A549 (cell line): Measurements from ENCODE around the gene ABHD11. TPM values are rescaled to one million over a fixed set of nuclear protein-coding genes. Genes with fewer than 3 reads are reported as not detected.

Experiments
- ATAC-seq, 2 experiments: fragments of 200-7000 bp in 1 of 2; fragments of >200 bp in 1 of 2; cut with Nextera tagmentation in 1 of 2; cut with Tn5 transposase in 1 of 2; 3 replicates each; pipeline versions ENCODE4 v1.8.0 to v1.9.1; 2018 to 2020; ENCODE audit warnings: mild to moderate bottlenecking in 1 of 2, moderate library complexity in 1 of 2
- CTCF ChIA-PET: fragments of 300-600 bp; sonication (Branson Sonifier 250); formaldehyde crosslinking; extraction: SDS; loops from one replicate; lab custom pipeline; 2021; ENCODE audit warnings: antibody characterized with exemption, inconsistent platforms; lab: Yijun Ruan, JAX
- POLR2A ChIA-PET: fragments of 350-600 bp; formaldehyde crosslinking; extraction: SDS; loops from one replicate; lab custom pipeline; 2021; ENCODE audit warnings: antibody characterized with exemption, inconsistent platforms; lab: Yijun Ruan, JAX
- DNase-seq, 2 experiments: peaks; one replicate each; pipeline versions ENCODE4 v3.0.0 to v3.0.0-alpha.2; 2011 to 2016; ENCODE audit warnings: low read depth in 1 of 2, low spot score in 1 of 2
- FAIRE-seq: peaks from 2 replicates; lab custom pipeline; 2011; peaks lifted over from hg19 to GRCh38; lab: Jason Lieb, UNC
- H3K27ac ChIP-seq, 2 experiments: fragments of >200 bp; sonication (Bioruptor Twin); formaldehyde crosslinking; 3 replicates each; pipeline ENCODE4 v1.5.1; 2016 to 2017
- H3K4me1 ChIP-seq: fragments of >200 bp; sonication (Bioruptor Twin); formaldehyde crosslinking; 3 replicates; pipeline ENCODE4 v1.6.1; 2016
- H3K4me2 ChIP-seq: fragments of >200 bp; sonication (Bioruptor Twin); formaldehyde crosslinking; 3 replicates; pipeline ENCODE4 v1.6.1; 2016
- H3K4me3 ChIP-seq: fragments of >200 bp; sonication (Bioruptor Twin); formaldehyde crosslinking; 3 replicates; pipeline ENCODE4 v1.5.1; 2016
- H3K9me3 ChIP-seq: fragments of >200 bp; sonication (Bioruptor Twin); formaldehyde crosslinking; 3 replicates; pipeline ENCODE4 v1.6.1; 2016
- CBX2 ChIP-seq: fragments of 200-600 bp; sonication (generic); IDR thresholded peaks from 2 replicates; pipeline ENCODE4 v1.6.1; 2016; ENCODE audit warnings: low read depth, mild to moderate bottlenecking, borderline replicate concordance
- CHD2 ChIP-seq: fragments of 150-350 bp; IDR thresholded peaks from 2 replicates; pipeline ENCODE4 v1.6.1; 2014; ENCODE audit warnings: low read length; ENCODE audit not compliant: partially characterized antibody
- CHD4 ChIP-seq: fragments of 200-600 bp; sonication (generic); IDR thresholded peaks from 2 replicates; pipeline ENCODE4 v1.6.1; 2016; ENCODE audit warnings: antibody characterized with exemption, mild to moderate bottlenecking, borderline replicate concordance
- EHMT2 ChIP-seq: fragments of 200-600 bp; sonication (generic); IDR thresholded peaks from 2 replicates; pipeline ENCODE4 v1.6.1; 2016; ENCODE audit warnings: antibody characterized with exemption, low read depth, mild to moderate bottlenecking, moderate library complexity
- EP300 ChIP-seq, 2 experiments: fragments of >200 bp; sonication (Bioruptor Twin); formaldehyde crosslinking; IDR thresholded peaks; 2 replicates in 1 of 2; 3 replicates in 1 of 2; pipeline ENCODE4 v1.6.1; 2016 to 2017
- FOSB ChIP-seq: fragments of 250-450 bp; sonication (Bioruptor Pico); IDR thresholded peaks from 2 replicates; pipeline ENCODE4 v1.5.0; 2020; ENCODE audit warnings: mild to moderate bottlenecking, moderate library complexity
- GATA3 ChIP-seq: IDR thresholded peaks from 2 replicates; pipeline ENCODE4 v1.6.1; 2012; ENCODE audit warnings: borderline replicate concordance
- HES2 ChIP-seq: fragments of >200 bp; sonication (Bioruptor Twin); formaldehyde crosslinking; IDR thresholded peaks from 2 replicates; pipeline ENCODE4 v1.6.1; 2016
- HMGXB4 ChIP-seq: fragments of 250-450 bp; sonication (Bioruptor Pico); IDR thresholded peaks from 2 replicates; pipeline ENCODE4 v1.5.0; 2021; ENCODE audit warnings: mild to moderate bottlenecking, moderate library complexity, borderline replicate concordance
- HOXB13 ChIP-seq: fragments of 250-450 bp; sonication (Bioruptor Pico); IDR thresholded peaks from 2 replicates; pipeline ENCODE4 v1.5.0; 2020; ENCODE audit warnings: low read depth, mild to moderate bottlenecking, moderate library complexity
- MAFK ChIP-seq: fragments of 450-650 bp; IDR thresholded peaks from 2 replicates; pipeline ENCODE4 v1.6.1; 2014; ENCODE audit not compliant: partially characterized antibody
- MAZ ChIP-seq: fragments of 150-350 bp; IDR thresholded peaks from 2 replicates; pipeline ENCODE4 v1.6.1; 2014; ENCODE audit warnings: antibody characterized with exemption, low read depth, low read length, borderline replicate concordance
- MYC ChIP-seq: IDR thresholded peaks from 2 replicates; pipeline ENCODE4 v1.6.1; 2012; ENCODE audit warnings: mild to moderate bottlenecking, inconsistent platforms, low read length, improper control_type of control experiment, borderline replicate concordance
- PBX3 ChIP-seq: IDR thresholded peaks from 2 replicates; pipeline ENCODE4 v1.6.1; 2012
- POLR2A ChIP-seq: IDR thresholded peaks from 2 replicates; pipeline ENCODE4 v1.6.1; 2012; ENCODE audit warnings: mild to moderate bottlenecking, low read length
- RCOR1 ChIP-seq: fragments of 150-350 bp; IDR thresholded peaks from 2 replicates; pipeline ENCODE4 v1.6.1; 2014; ENCODE audit warnings: antibody characterized with exemption, low read length, low read depth
- REST ChIP-seq: fragments of 200-600 bp; sonication (generic); IDR thresholded peaks from 2 replicates; pipeline ENCODE4 v1.6.1; 2016; ENCODE audit warnings: antibody characterized with exemption, mild to moderate bottlenecking, moderate library complexity
- RNF2 ChIP-seq: fragments of 200-600 bp; sonication (generic); IDR thresholded peaks from 2 replicates; pipeline ENCODE4 v1.6.1; 2016; ENCODE audit warnings: low read depth, mild to moderate bottlenecking, antibody characterized with exemption, moderate library complexity, borderline replicate concordance
- USF2 ChIP-seq: fragments of 450-650 bp; IDR thresholded peaks from 2 replicates; pipeline ENCODE4 v1.6.1; 2014; ENCODE audit warnings: antibody characterized with exemption
- ZC3H11A ChIP-seq: fragments of 450-650 bp; IDR thresholded peaks from 2 replicates; pipeline ENCODE4 v1.6.1; 2014; ENCODE audit warnings: antibody characterized with exemption, mild to moderate bottlenecking
- ZFP36 ChIP-seq: fragments of 450-650 bp; IDR thresholded peaks from 2 replicates; pipeline ENCODE4 v1.6.1; 2014; ENCODE audit warnings: borderline replicate concordance; ENCODE audit not compliant: partially characterized antibody
- ZSCAN20 ChIP-seq: fragments of 250-450 bp; sonication (Bioruptor Pico); IDR thresholded peaks from 2 replicates; pipeline ENCODE4 v1.8.0; 2022; ENCODE audit warnings: mild to moderate bottlenecking, moderate library complexity
- WGBS: methylation state at CpG from one replicate; pipeline ENCODE4 v1.1.6; 2017; ENCODE audit errors: missing lambda C conversion rate; 5-methylcytosine and 5-hydroxymethylcytosine counted together
- polyA plus RNA-seq, 4 experiments: library from polyadenylated mRNA; depleted of rRNA in 3 of 4; stranded (reverse); fragments of >200 nt; fragmentation: RNase III in 1 of 4; extraction: RNeasy Plus Mini Kit Qiagen cat#74134 plus additional on column Dnase treatment in 1 of 4; gene quantifications; 2 replicates in 3 of 4; 3 replicates in 1 of 4; pipeline ENCODE4 v1.2.3, GENCODE V29; 2011 to 2017

The ABHD11 gene
- polyA plus RNA-seq, 2 of the 4 experiments (the other 2 are of a cell fraction), result 8.1 to 15.1 TPM

GRCh38 chr7:73786588-73786987, 48.0 kb upstream of the ABHD11 start:
- POLR2A ChIA-PET, result no interaction called here
- no peak for FAIRE-seq
- no peak overlapping the region for H3K4me2 ChIP-seq
- no peak overlapping the region for H3K4me3 ChIP-seq
- no peak for ATAC-seq
- TF ChIP-seq HES2 (no peak), HMGXB4 (CRISPR knock-in tag) (no peak), ZC3H11A (no peak), POLR2A (no peak), CHD4 (no peak), RCOR1 (no peak), ZFP36 (no peak), EHMT2 (no peak), ZSCAN20 (CRISPR knock-in tag) (no peak), CBX2 (no peak), USF2 (no peak), CHD2 (no peak), RNF2 (no peak), MYC (no peak), PBX3 (no peak), MAZ (no peak), REST (no peak), MAFK (no peak)
- no peak for DNase-seq
- 36% methylated on average over 1 of the region's 1 CpG for WGBS
- no peaks in the 10 kb centered on the region for H3K4me1 ChIP-seq
- CTCF ChIA-PET, result no interaction called here
- no peak overlapping the region for H3K27ac ChIP-seq
- no peaks in the 10 kb centered on the region for H3K9me3 ChIP-seq

- WGBS, result 88% methylated on average over 1 of the region's 1 CpG
- peaks cover 4% of the 10 kb centered on the region for H3K4me1 ChIP-seq
- H3K4me3 ChIP-seq, result no peak overlapping the region
- TF ChIP-seq GATA3 (no peak), CHD4 (no peak), HOXB13 (no peak), FOSB (CRISPR knock-in tag) (no peak), EP300 (IDR thresholded peaks at IDR 0.05) (no peak)
- no peak overlapping the region for H3K27ac ChIP-seq
- POLR2A ChIA-PET, result no interaction called here
- peak in 1 of 2 experiments; percentile 30; a peak in 1 of 6 replicates for ATAC-seq
- no peak for DNase-seq
- no peak for FAIRE-seq
- CTCF ChIA-PET, result no interaction called here
- H3K4me2 ChIP-seq, result no peak overlapping the region
- no peaks in the 10 kb centered on the region for H3K9me3 ChIP-seq
Observed at GRCh38 chr7:73779517-73779916, 40.9 kb upstream of the ABHD11 start.
